Activated CD4-positive, alpha-beta memory T cell treated with anti-CD3 and anti-CD28 coated beads, Interleukin-2, amount 10 ng/mL, durations not matched to agents 7 days and 5 days (primary cell): ENCODE data around the gene HIVEP3. TPM values are rescaled to one million over a fixed set of nuclear protein-coding genes. Genes with fewer than 3 reads are reported as not detected.

ENCODE experiments used
- CTCF ChIA-PET: fragments of 350-600 bp; sonication (Branson Sonifier 250); formaldehyde crosslinking; loops from one replicate; lab custom pipeline; 2021; ENCODE audit warnings: antibody characterized with exemption, inconsistent platforms; lab: Charles Lee
- POLR2A ChIA-PET: fragments of 350-600 bp; sonication (Branson Sonifier 250); formaldehyde crosslinking; loops from one replicate; lab custom pipeline; 2021; ENCODE audit warnings: antibody characterized with exemption; lab: Charles Lee
- DNase-seq: peaks from one replicate; pipeline ENCODE4 v3.0.0-alpha.2; 2020
- H3K27ac Mint-ChIP-seq: one replicate; pipeline ENCODE4 v1.8.0; 2021; ENCODE audit warnings: mild to moderate bottlenecking, mixed read lengths
- H3K27me3 Mint-ChIP-seq: one replicate; pipeline ENCODE4 v1.8.0; 2021; ENCODE audit warnings: mixed read lengths
- H3K36me3 Mint-ChIP-seq: one replicate; pipeline ENCODE4 v1.8.0; 2021; ENCODE audit warnings: low read depth, mixed read lengths
- H3K4me1 Mint-ChIP-seq: one replicate; pipeline ENCODE4 v1.8.0; 2021; ENCODE audit warnings: mixed read lengths
- H3K4me3 Mint-ChIP-seq: one replicate; pipeline ENCODE4 v1.8.0; 2021; ENCODE audit warnings: mild to moderate bottlenecking, mixed read lengths
- H3K9me3 Mint-ChIP-seq: one replicate; pipeline ENCODE4 v1.8.0; 2021; ENCODE audit warnings: mixed read lengths
- total RNA-seq, 2 experiments: library from RNA; stranded (reverse); gene quantifications; one replicate each; pipeline ENCODE4 v1.2.3, GENCODE V29; 2021

Gene HIVEP3
- total RNA-seq, 2 experiments from 2014 or later, result 27.8 to 28.8 TPM

DNA sequence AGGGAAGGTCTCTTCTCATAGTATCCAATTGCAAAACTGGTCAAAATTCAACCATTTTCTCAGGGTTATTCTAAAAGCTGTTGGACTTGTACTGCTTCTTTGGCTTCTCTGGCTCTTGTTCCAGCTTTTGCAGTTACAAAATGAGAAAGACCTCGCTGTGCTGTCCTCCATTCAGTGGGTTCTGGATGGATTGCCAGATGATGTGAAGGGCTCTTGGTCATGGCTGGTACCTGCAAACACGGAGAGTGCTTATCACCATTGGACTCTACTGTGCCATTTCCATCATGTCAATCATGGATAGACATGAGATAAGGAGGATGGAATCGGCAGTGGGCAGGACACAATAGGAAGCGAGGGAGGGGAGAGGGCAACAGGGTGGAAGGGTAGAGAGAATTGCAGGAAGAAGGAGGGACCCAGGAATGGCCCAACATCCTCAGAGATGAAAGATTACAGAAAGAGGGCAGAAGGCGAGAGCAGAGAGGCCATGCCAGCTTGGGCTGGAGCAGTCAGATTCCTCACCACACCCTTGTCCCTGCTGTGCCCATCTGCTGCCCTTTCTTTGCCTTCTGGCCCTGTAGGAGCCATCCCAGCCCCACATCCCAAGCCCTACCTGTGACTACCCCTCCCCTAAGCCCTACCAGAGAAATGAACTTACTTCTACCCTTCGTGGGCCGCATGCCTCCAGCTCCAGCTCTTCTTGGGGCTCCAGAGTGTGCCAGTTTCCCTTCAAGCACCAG is 70.3 kb downstream of the HIVEP3 start:
- no peak overlapping the region for H3K27ac Mint-ChIP-seq
- H3K4me1 Mint-ChIP-seq, result peaks cover 31% of the 10 kb centered on the region
- no peak for DNase-seq
- H3K9me3 Mint-ChIP-seq, result no peaks in the 10 kb centered on the region
- ChIA-PET POLR2A (no interaction called here), CTCF (no interaction called here)
- no peaks in the 10 kb centered on the region for H3K27me3 Mint-ChIP-seq
- no peak overlapping the region for H3K4me3 Mint-ChIP-seq
- peaks cover 18% of the 10 kb centered on the region for H3K36me3 Mint-ChIP-seq

DNA sequence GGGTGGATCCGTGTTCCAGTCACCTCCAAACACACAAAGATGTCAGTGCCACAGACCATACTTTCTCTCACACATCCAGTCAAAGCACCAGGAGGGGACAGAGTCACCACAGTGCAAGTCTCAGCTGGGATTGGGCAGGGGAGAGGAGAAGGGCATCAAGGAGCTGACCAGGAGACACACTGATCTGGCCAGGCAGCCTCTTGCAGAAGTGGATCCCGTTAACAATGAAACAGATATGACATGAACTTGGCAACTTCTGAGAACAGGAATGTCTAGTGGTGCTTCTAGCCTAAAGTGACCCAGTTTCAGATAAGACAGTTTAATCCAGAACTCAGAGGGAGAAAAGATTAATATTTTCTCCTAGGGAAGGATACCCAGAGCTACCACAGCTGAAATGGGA is 71.0 kb downstream of the HIVEP3 start:
- Mint-ChIP-seq H3K36me3 (peaks cover 13% of the 10 kb centered on the region), H3K27ac (no peak overlapping the region), H3K9me3 (no peaks in the 10 kb centered on the region), H3K4me3 (no peak overlapping the region), H3K27me3 (no peaks in the 10 kb centered on the region), H3K4me1 (peaks cover 31% of the 10 kb centered on the region)
- DNase-seq, result no peak
- ChIA-PET POLR2A (no interaction called here), CTCF (interaction anchor here (1.2 kb wide), 2 partner anchors 36 to 66 kb away, joined by 3 read pairs; no protein-coding TSS in a partner anchor)

DNA sequence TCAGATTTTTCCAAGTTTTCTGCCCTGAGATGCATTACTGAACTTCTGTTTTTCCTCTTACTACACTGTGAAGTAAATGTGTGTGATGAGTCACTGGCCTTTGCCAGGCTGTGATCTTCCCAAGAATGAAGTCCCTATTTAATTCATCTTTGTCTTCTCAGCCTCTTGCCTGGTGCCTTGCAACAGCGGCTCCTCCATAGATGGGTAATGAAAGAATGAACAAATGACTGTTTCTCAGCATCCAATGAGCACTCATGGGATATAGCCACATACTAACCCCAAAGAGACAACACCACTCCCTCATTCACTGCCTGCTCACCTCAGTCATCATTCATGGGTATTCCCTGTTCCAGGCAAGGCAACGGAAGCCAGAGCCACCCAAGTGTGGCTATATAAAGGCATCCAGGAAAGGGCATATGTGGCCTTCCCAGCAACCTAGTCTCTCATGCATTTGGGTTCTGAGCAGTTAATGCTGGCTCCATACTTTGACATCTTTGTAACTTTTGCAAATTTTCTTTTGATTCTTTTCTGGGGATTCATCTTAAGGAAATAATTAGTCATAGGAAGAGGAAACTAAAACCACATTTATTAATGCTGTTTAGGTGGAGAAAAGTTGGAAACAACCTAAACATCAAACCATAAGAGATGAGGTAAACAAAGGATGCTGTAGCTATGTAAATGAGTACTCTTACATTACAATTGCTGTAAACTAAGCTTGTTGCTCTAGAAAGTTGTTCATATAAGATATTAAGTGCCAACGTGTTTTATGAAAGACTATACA is 71.9 kb downstream of the HIVEP3 start:
- CTCF ChIA-PET, result interaction anchor here (1.2 kb wide), 2 partner anchors 35 to 67 kb away, joined by 3 read pairs; no protein-coding TSS in a partner anchor
- H3K27ac Mint-ChIP-seq, result no peak overlapping the region
- no peaks in the 10 kb centered on the region for H3K27me3 Mint-ChIP-seq
- peaks cover 13% of the 10 kb centered on the region for H3K36me3 Mint-ChIP-seq
- H3K4me3 Mint-ChIP-seq, result no peak overlapping the region
- no peaks in the 10 kb centered on the region for H3K9me3 Mint-ChIP-seq
- no peak for DNase-seq
- POLR2A ChIA-PET, result no interaction called here
- peaks cover 31% of the 10 kb centered on the region for H3K4me1 Mint-ChIP-seq

DNA sequence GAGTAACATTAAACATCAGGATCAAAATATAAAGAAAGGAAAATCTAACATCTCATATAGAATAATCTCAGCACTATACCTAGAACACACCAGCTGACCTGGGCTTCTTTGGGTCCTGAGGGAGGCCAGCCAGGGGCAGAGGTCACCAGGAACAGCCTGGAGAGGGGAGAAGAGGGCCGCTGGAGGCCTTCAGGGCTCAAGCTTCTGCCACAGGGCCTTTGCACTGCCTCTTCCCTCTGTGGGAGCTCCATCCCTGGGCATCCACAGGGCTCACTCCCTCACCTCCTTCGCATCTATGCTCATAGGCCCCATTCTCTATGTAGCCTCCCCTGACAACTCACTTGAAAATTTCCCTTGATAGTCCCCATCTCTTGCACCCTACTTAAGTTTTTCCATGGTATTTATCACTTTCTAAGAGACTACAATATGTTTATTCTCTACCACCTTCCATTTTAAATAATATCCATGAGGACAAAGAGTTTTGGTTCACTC is 73.9 kb downstream of the HIVEP3 start:
- peaks cover 13% of the 10 kb centered on the region for H3K36me3 Mint-ChIP-seq
- H3K4me3 Mint-ChIP-seq, result no peak overlapping the region
- H3K27me3 Mint-ChIP-seq, result no peaks in the 10 kb centered on the region
- no peak for DNase-seq
- CTCF ChIA-PET, result no interaction called here
- H3K4me1 Mint-ChIP-seq, result peaks cover 20% of the 10 kb centered on the region
- H3K27ac Mint-ChIP-seq, result no peak overlapping the region
- POLR2A ChIA-PET, result no interaction called here
- H3K9me3 Mint-ChIP-seq, result no peaks in the 10 kb centered on the region

DNA sequence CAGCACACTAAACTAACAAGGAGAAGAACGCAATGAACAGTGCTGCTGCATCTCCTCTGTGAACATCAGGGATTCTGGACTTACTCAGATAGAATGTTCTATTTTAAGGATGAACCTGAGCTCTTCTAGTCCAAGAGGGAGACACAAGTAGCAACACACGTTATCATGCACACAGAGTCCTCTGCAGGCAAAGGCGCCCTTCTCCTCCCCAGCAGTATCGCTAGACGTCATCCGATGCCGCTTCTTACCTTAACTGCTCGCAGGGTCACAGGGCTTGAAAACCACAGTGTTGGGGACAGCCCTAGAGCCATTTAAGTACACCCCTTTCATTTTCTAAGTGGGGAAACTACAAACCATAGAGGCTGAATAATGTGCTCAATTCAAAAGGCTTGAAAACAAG is 74.5 kb downstream of the HIVEP3 start:
- no peaks in the 10 kb centered on the region for H3K9me3 Mint-ChIP-seq
- H3K27me3 Mint-ChIP-seq, result no peaks in the 10 kb centered on the region
- no peak for DNase-seq
- H3K36me3 Mint-ChIP-seq, result peaks cover 13% of the 10 kb centered on the region
- POLR2A ChIA-PET, result no interaction called here
- H3K4me1 Mint-ChIP-seq, result peaks cover 15% of the 10 kb centered on the region
- CTCF ChIA-PET, result no interaction called here
- no peak overlapping the region for H3K4me3 Mint-ChIP-seq
- H3K27ac Mint-ChIP-seq, result no peak overlapping the region

DNA sequence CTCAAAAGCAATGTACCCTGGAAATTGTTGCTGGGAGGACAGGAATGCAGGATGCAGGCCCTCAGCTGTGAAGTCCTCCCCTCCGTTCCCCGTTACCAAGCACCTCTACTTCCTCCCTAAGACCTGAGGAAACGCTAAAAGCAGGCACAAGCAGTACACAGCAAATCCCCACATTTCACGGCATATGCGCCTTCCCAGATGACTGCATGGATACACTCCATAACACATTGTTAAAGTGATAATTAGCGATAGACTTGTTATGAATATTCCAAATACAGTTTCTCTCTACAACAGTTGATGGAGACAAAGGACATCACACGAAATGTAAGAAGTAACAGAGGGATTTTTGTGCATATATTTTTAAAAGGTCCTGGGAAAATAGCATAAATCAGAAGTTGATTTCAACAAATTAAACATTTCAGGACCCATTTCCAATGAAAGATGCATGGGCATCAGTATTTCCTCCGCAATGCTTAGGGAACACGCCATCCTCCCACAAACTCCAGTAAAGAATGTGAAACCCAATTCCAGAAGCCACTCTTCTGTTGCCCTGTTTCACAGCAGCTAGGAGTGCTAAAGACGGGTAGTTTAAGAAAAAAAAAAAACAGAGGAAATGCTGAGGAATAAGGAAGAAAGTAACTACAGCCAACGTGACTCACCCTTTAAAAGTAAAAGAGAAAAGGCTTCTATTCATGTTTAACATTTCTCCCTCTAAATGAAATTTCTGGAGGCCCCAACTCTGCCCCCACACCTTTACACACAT is 75.5 kb downstream of the HIVEP3 start:
- Mint-ChIP-seq H3K4me1 (peaks cover 12% of the 10 kb centered on the region), H3K4me3 (no peak overlapping the region), H3K9me3 (no peaks in the 10 kb centered on the region), H3K27me3 (no peaks in the 10 kb centered on the region), H3K36me3 (peaks cover 10% of the 10 kb centered on the region), H3K27ac (no peak overlapping the region)
- POLR2A ChIA-PET, result interaction anchor here (1.3 kb wide), 1 partner anchor 49 kb away, joined by 3 read pairs; no protein-coding TSS in a partner anchor
- CTCF ChIA-PET, result no interaction called here
- no peak for DNase-seq

DNA sequence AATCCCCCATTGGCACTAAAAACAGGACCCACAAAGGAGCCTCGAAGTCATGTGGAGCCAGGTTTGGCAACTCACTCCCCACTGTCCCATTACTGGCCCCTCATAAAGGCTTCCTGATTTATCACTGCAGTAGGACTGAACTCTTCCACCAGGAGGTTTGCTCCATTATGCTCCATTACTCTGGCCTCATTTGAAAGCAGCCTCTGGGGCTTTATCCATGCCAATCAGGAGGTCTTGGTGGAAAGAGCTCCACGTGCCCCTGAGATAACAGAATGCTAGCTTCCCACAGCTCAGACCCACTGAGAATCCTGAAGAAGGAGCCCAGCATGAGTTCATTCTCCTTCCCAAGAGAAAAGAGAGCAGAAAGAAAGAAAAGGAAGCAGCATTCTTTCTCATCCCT is 76.4 kb downstream of the HIVEP3 start:
- CTCF ChIA-PET, result no interaction called here
- H3K4me3 Mint-ChIP-seq, result no peak overlapping the region

DNA sequence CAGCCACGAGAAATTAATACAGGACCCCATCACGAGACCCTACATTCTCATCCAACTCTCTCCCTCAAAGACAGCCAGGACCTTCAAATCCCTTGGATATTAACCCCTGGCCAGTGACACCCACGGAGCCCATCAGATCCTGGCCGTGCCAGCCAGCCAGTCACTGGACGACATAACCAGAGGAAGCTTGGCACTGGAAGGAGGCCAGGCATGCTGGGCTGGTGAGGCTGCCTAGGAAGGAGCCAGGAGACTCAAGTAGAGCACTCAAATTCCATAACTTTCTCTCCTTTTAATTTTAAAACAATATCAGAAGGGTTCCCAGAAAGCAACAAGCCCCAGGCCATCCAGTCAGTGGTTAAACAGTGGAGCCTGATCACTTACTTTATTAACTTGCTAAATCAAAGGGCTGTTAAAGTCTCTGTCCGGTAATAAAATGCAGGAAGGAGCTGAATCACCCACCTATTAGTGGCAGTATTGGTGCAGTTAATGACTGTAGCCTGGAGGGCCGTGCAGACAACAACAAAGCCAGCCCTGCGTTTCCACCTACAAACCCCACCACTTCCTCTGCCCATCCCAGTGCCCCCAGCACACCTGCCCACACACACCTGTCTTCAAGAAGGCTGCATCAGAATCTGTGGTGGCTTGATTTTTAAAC is 78.0 kb downstream of the HIVEP3 start:
- Mint-ChIP-seq H3K4me3 (no peak overlapping the region), H3K4me1 (peaks cover 4% of the 10 kb centered on the region), H3K36me3 (no peaks in the 10 kb centered on the region), H3K9me3 (no peaks in the 10 kb centered on the region), H3K27me3 (no peaks in the 10 kb centered on the region), H3K27ac (no peak overlapping the region)
- ChIA-PET POLR2A (no interaction called here), CTCF (no interaction called here)
- DNase-seq, result no peak

More for the DNA sequence above, 76.4 kb downstream of the HIVEP3 start:
- Mint-ChIP-seq H3K27me3 (no peaks in the 10 kb centered on the region), H3K9me3 (no peaks in the 10 kb centered on the region), H3K36me3 (peaks cover 4% of the 10 kb centered on the region), H3K27ac (no peak overlapping the region), H3K4me1 (peaks cover 10% of the 10 kb centered on the region)
- POLR2A ChIA-PET, result interaction anchor here (1.3 kb wide), 1 partner anchor 50 kb away, joined by 3 read pairs; no protein-coding TSS in a partner anchor
- DNase-seq, result no peak

DNA sequence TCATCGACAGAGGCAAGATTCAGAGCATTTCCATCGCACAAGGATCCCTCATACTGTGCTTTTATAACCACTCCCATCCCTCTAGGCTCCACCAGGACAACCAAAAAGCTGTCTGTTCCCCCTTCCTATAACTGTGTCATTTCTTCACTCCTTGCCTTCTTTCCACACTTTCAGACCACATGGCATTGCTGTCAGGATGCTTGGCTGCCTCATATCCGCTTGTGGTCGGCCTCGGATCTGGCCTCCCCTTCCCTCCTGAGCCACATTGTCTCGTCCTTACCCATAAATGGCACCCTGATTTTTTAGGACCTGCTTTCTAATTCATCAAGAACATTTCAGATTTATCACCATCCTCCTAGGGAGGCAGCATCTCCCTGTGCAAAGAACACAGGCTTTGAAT is 80.5 kb downstream of the HIVEP3 start:
- Mint-ChIP-seq H3K27ac (no peak overlapping the region), H3K4me3 (no peak overlapping the region), H3K27me3 (no peaks in the 10 kb centered on the region), H3K9me3 (no peaks in the 10 kb centered on the region), H3K36me3 (no peaks in the 10 kb centered on the region), H3K4me1 (peaks cover 3% of the 10 kb centered on the region)
- ChIA-PET CTCF (no interaction called here), POLR2A (no interaction called here)
- DNase-seq, result no peak

DNA sequence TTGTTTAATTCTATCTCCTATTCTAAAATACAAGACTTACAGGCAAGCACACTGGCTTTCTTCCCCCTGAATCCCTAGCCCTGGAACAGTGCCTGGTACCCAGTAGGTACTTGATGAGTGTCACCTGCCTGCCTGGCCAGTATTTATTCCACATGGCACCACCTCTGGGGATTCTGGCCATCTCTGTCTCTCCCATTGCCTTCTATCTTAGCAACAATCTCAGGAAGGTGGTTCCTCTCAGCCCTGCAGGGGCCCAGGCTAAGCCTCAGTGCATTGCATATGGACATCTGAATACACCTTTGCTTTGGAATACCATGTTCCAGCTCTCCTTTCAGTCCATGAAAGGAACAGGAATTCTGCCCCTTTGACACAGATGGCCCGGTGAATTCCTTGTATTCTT is 81.0 kb downstream of the HIVEP3 start:
- H3K27me3 Mint-ChIP-seq, result no peaks in the 10 kb centered on the region
- H3K27ac Mint-ChIP-seq, result no peak overlapping the region
- H3K36me3 Mint-ChIP-seq, result no peaks in the 10 kb centered on the region
- H3K4me1 Mint-ChIP-seq, result peaks cover 3% of the 10 kb centered on the region
- H3K9me3 Mint-ChIP-seq, result no peaks in the 10 kb centered on the region
- DNase-seq, result no peak
- no peak overlapping the region for H3K4me3 Mint-ChIP-seq
- ChIA-PET POLR2A (no interaction called here), CTCF (no interaction called here)

DNA sequence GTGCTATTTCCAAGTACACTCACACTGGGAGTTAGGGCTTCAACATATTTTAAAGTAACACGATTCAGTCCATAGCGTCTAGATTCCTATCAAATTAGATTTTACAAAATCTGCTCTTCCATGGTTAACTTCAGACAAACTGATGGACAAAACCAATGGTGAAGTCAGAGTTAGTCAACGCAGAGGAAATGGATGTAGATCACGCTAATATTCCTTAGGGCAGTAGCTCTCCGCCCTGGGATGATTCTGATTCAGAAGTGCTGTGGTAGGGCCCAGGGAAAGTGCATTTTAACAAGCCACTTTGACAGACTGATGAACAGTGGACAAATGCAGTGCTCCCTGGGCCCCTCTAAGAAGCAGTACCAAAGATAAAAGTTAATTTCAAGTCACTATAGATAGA is 83.2 kb downstream of the HIVEP3 start:
- H3K4me3 Mint-ChIP-seq, result no peak overlapping the region

DNA sequence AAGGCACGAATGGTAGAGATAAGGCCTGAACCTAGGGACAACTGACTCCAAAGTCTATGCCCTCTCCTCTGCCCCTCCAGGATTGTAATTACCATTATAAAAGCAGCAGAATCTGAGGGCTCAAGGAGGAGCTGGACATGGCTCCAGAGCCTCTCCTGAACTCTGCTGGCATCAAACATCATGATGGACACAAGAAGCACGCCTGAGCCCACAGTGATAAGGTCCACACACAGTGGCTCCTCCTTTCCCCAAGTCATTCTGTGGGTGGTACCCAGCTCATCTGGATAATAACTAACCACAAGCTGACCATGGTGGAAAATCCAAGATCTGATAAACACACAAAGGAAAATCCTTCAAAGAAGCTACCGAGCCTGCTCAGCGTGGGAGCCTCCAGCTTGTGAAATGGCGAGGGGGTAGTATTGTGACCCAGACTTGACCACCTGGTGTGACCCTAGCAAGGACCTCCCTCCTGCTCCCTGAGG is 85.2 kb downstream of the HIVEP3 start:
- ChIA-PET POLR2A (no interaction called here), CTCF (interaction anchor here (1.7 kb wide), 1 partner anchor 22 kb away, joined by 7 read pairs; no protein-coding TSS in a partner anchor)
- Mint-ChIP-seq H3K27me3 (no peaks in the 10 kb centered on the region), H3K4me1 (no peaks in the 10 kb centered on the region), H3K36me3 (no peaks in the 10 kb centered on the region), H3K27ac (no peak overlapping the region), H3K4me3 (no peak overlapping the region), H3K9me3 (no peaks in the 10 kb centered on the region)
- DNase-seq, result no peak

More for the DNA sequence above, 83.2 kb downstream of the HIVEP3 start:
- Mint-ChIP-seq H3K27me3 (no peaks in the 10 kb centered on the region), H3K9me3 (no peaks in the 10 kb centered on the region), H3K27ac (no peak overlapping the region), H3K4me1 (no peaks in the 10 kb centered on the region), H3K36me3 (no peaks in the 10 kb centered on the region)
- no peak for DNase-seq
- CTCF ChIA-PET, result no interaction called here
- POLR2A ChIA-PET, result interaction anchor here (1.3 kb wide), 1 partner anchor 17 kb away, joined by 3 read pairs; no protein-coding TSS in a partner anchor
